Measurements from ENCODE around the gene CNTN2.

CNTN2 gene

GRCh38 chr1:205095422-205095821 is 52.4 kb downstream of the CNTN2 start:
- H2AFZ ChIP-seq (ENCODE audit: low read depth, low read length) = no peak overlapping the region
- H3K27me3 ChIP-seq (ENCODE audit: insufficient read depth, low read length) = no peaks in the 10 kb centered on the region
- peaks cover 80% of the 10 kb centered on the region for H3K36me3 ChIP-seq (ENCODE audit: insufficient read depth, low read length)
- no peaks in the 10 kb centered on the region for H3K9me3 ChIP-seq (ENCODE audit: low read length)
- no peaks in the 10 kb centered on the region for H3K4me1 ChIP-seq (ENCODE audit: insufficient read depth, low read length)
- H3K4me3 ChIP-seq (ENCODE audit: low read length) = no peak overlapping the region

- Histone ChIP-seq H3K9me3 (ENCODE audit: low read length) (no peaks in the 10 kb centered on the region), H3K4me3 (ENCODE audit: low read length) (no peak overlapping the region), H2AFZ (ENCODE audit: low read depth, low read length) (no peak overlapping the region), H3K4me1 (ENCODE audit: insufficient read depth, low read length) (no peaks in the 10 kb centered on the region), H3K27me3 (ENCODE audit: insufficient read depth, low read length) (no peaks in the 10 kb centered on the region), H3K36me3 (ENCODE audit: insufficient read depth, low read length) (peaks cover 77% of the 10 kb centered on the region)
Observed at GRCh38 chr1:205098242-205098641, 55.2 kb downstream of the CNTN2 start.

GRCh38 chr1:205102404-205102803 is 59.4 kb downstream of the CNTN2 start:
- Histone ChIP-seq H3K9me3 (ENCODE audit: low read length) (no peaks in the 10 kb centered on the region), H3K4me3 (ENCODE audit: low read length) (no peak overlapping the region), H3K4me1 (ENCODE audit: insufficient read depth, low read length) (no peaks in the 10 kb centered on the region), H3K36me3 (ENCODE audit: insufficient read depth, low read length) (peaks cover 78% of the 10 kb centered on the region), H3K27me3 (ENCODE audit: insufficient read depth, low read length) (no peaks in the 10 kb centered on the region), H2AFZ (ENCODE audit: low read depth, low read length) (no peak overlapping the region)

- Histone ChIP-seq H3K9me3 (ENCODE audit: low read length) (no peaks in the 10 kb centered on the region), H3K36me3 (ENCODE audit: insufficient read depth, low read length) (peaks cover 54% of the 10 kb centered on the region), H3K27me3 (ENCODE audit: insufficient read depth, low read length) (no peaks in the 10 kb centered on the region), H3K4me3 (ENCODE audit: low read length) (no peak overlapping the region), H3K4me1 (ENCODE audit: insufficient read depth, low read length) (no peaks in the 10 kb centered on the region), H2AFZ (ENCODE audit: low read depth, low read length) (no peak overlapping the region)
Observed at GRCh38 chr1:205107327-205107726, 64.3 kb downstream of the CNTN2 start.

GRCh38 chr1:205108464-205108863 is 65.5 kb downstream of the CNTN2 start:
- Histone ChIP-seq H3K36me3 (ENCODE audit: insufficient read depth, low read length) (peaks cover 57% of the 10 kb centered on the region), H3K4me3 (ENCODE audit: low read length) (no peak overlapping the region), H2AFZ (ENCODE audit: low read depth, low read length) (no peak overlapping the region), H3K9me3 (ENCODE audit: low read length) (no peaks in the 10 kb centered on the region), H3K4me1 (ENCODE audit: insufficient read depth, low read length) (no peaks in the 10 kb centered on the region), H3K27me3 (ENCODE audit: insufficient read depth, low read length) (no peaks in the 10 kb centered on the region)

- no peak overlapping the region for H3K4me3 ChIP-seq (ENCODE audit: low read length)
- no peaks in the 10 kb centered on the region for H3K27me3 ChIP-seq (ENCODE audit: insufficient read depth, low read length)
- H3K9me3 ChIP-seq (ENCODE audit: low read length) = no peaks in the 10 kb centered on the region
- peaks cover 54% of the 10 kb centered on the region for H3K36me3 ChIP-seq (ENCODE audit: insufficient read depth, low read length)
- no peaks in the 10 kb centered on the region for H3K4me1 ChIP-seq (ENCODE audit: insufficient read depth, low read length)
- H2AFZ ChIP-seq (ENCODE audit: low read depth, low read length) = no peak overlapping the region
Observed at GRCh38 chr1:205109269-205109668, 66.3 kb downstream of the CNTN2 start.

GRCh38 chr1:205109711-205110110 is 66.7 kb downstream of the CNTN2 start:
- H3K4me3 ChIP-seq (ENCODE audit: low read length) = no peak overlapping the region
- H3K4me1 ChIP-seq (ENCODE audit: insufficient read depth, low read length) = no peaks in the 10 kb centered on the region
- no peak overlapping the region for H2AFZ ChIP-seq (ENCODE audit: low read depth, low read length)
- H3K27me3 ChIP-seq (ENCODE audit: insufficient read depth, low read length) = no peaks in the 10 kb centered on the region
- H3K36me3 ChIP-seq (ENCODE audit: insufficient read depth, low read length) = peaks cover 55% of the 10 kb centered on the region
- no peaks in the 10 kb centered on the region for H3K9me3 ChIP-seq (ENCODE audit: low read length)

- Histone ChIP-seq H3K27me3 (ENCODE audit: insufficient read depth, low read length) (no peaks in the 10 kb centered on the region), H3K4me3 (ENCODE audit: low read length) (no peak overlapping the region), H3K36me3 (ENCODE audit: insufficient read depth, low read length) (peaks cover 52% of the 10 kb centered on the region), H2AFZ (ENCODE audit: low read depth, low read length) (no peak overlapping the region), H3K9me3 (ENCODE audit: low read length) (no peaks in the 10 kb centered on the region), H3K4me1 (ENCODE audit: insufficient read depth, low read length) (no peaks in the 10 kb centered on the region)
Observed at GRCh38 chr1:205111354-205111753, 68.3 kb downstream of the CNTN2 start.

GRCh38 chr1:205118752-205119151 is 75.7 kb downstream of the CNTN2 start:
- Histone ChIP-seq H3K9me3 (ENCODE audit: low read length) (no peaks in the 10 kb centered on the region), H2AFZ (ENCODE audit: low read depth, low read length) (no peak overlapping the region), H3K4me1 (ENCODE audit: insufficient read depth, low read length) (peaks cover 14% of the 10 kb centered on the region), H3K4me3 (ENCODE audit: low read length) (no peak overlapping the region), H3K27me3 (ENCODE audit: insufficient read depth, low read length) (no peaks in the 10 kb centered on the region), H3K36me3 (ENCODE audit: insufficient read depth, low read length) (peaks cover 27% of the 10 kb centered on the region)

GRCh38 chr1:205121660-205122488 is 78.9 kb downstream of the CNTN2 start, which contains the start of gene RBBP5:
Gene RBBP5, minus strand, starts transcription at chr1:205121978. Its CDS starts 105 bp downstream, at chr1:205121873.
- H3K9me3 ChIP-seq (ENCODE audit: low read length) = no peaks in the 10 kb centered on the region
- peaks cover 14% of the 10 kb centered on the region for H3K4me1 ChIP-seq (ENCODE audit: insufficient read depth, low read length)
- peak within 1 kb of the TSS; percentile 95 for H2AFZ ChIP-seq (ENCODE audit: low read depth, low read length)
- peaks cover 7% of the 10 kb centered on the region for H3K36me3 ChIP-seq (ENCODE audit: insufficient read depth, low read length)
- H3K27me3 ChIP-seq (ENCODE audit: insufficient read depth, low read length) = no peaks in the 10 kb centered on the region
- peak within 1 kb of the TSS; percentile 86 for H3K4me3 ChIP-seq (ENCODE audit: low read length)

- Histone ChIP-seq H3K9me3 (ENCODE audit: low read length) (no peaks in the 10 kb centered on the region), H3K4me1 (ENCODE audit: insufficient read depth, low read length) (peaks cover 14% of the 10 kb centered on the region), H2AFZ (ENCODE audit: low read depth, low read length) (peak overlapping the region; percentile 95), H3K27me3 (ENCODE audit: insufficient read depth, low read length) (no peaks in the 10 kb centered on the region), H3K36me3 (ENCODE audit: insufficient read depth, low read length) (peaks cover 7% of the 10 kb centered on the region), H3K4me3 (ENCODE audit: low read length) (peak overlapping the region; percentile 86)
Observed at GRCh38 chr1:205122489-205122882, 79.5 kb downstream of the CNTN2 start.

GRCh38 chr1:205124726-205125125 is 81.7 kb downstream of the CNTN2 start:
- H3K27me3 ChIP-seq (ENCODE audit: insufficient read depth, low read length) = no peaks in the 10 kb centered on the region
- no peak overlapping the region for H3K4me3 ChIP-seq (ENCODE audit: low read length)

GRCh38 chr1:205127646-205128045 is 84.6 kb downstream of the CNTN2 start:
- peaks cover 4% of the 10 kb centered on the region for H3K4me1 ChIP-seq (ENCODE audit: insufficient read depth, low read length)
- H2AFZ ChIP-seq (ENCODE audit: low read depth, low read length) = no peak overlapping the region
- H3K36me3 ChIP-seq (ENCODE audit: insufficient read depth, low read length) = no peaks in the 10 kb centered on the region
- no peaks in the 10 kb centered on the region for H3K9me3 ChIP-seq (ENCODE audit: low read length)
- no peak overlapping the region for H3K4me3 ChIP-seq (ENCODE audit: low read length)
- no peaks in the 10 kb centered on the region for H3K27me3 ChIP-seq (ENCODE audit: insufficient read depth, low read length)

More at GRCh38 chr1:205124726-205125125, 81.7 kb downstream of the CNTN2 start:
- Histone ChIP-seq H3K4me1 (ENCODE audit: insufficient read depth, low read length) (peaks cover 14% of the 10 kb centered on the region), H3K9me3 (ENCODE audit: low read length) (no peaks in the 10 kb centered on the region), H2AFZ (ENCODE audit: low read depth, low read length) (no peak overlapping the region), H3K36me3 (ENCODE audit: insufficient read depth, low read length) (no peaks in the 10 kb centered on the region)

Measured in neuron (in vitro differentiated cells).